RPMI7951 (cell line): ENCODE data around the gene HSD3B7. TPM values are rescaled to one million over a fixed set of nuclear protein-coding genes. Genes with fewer than 3 reads are reported as not detected.

Experiments used
- DNase-seq: peaks from one replicate; pipeline ENCODE4 v3.0.0-alpha.2; 2012; ENCODE audit warnings: low read depth
- total RNA-seq: library from RNA; depleted of rRNA; stranded (reverse); fragments of >200 nt; shearing (Covaris generic); gene quantifications from 2 replicates; pipeline ENCODE4 v1.2.3, GENCODE V29; 2014

Gene HSD3B7
- total RNA-seq, 1 experiment from 2014 or later: 10.9 TPM

GRCh38 chr16:30982548-30983288 is 2.3 kb upstream of the HSD3B7 start:
- no peak for DNase-seq

- DNase-seq: no peak
Measured at GRCh38 chr16:30983289-30983889, 1.6 kb upstream of the HSD3B7 start.

- DNase-seq: no peak
Measured at GRCh38 chr16:30983898-30984610, 953 bp upstream of the HSD3B7 start.

GRCh38 chr16:30985401-30986128 is 558 bp downstream of the HSD3B7 start:
- DNase-seq: peak; percentile 56

GRCh38 chr16:30986129-30986991 is 1.4 kb downstream of the HSD3B7 start:
- DNase-seq: no peak

GRCh38 chr16:30987581-30988190 is 2.7 kb downstream of the HSD3B7 start:
- DNase-seq: no peak

GRCh38 chr16:30989469-30990047 is 4.6 kb downstream of the HSD3B7 start:
- DNase-seq: no peak

- DNase-seq: no peak
Measured at GRCh38 chr16:30990105-30990504, 5.1 kb downstream of the HSD3B7 start.

GRCh38 chr16:30991052-30991451 is 6.0 kb downstream of the HSD3B7 start:
- DNase-seq: no peak

- no peak for DNase-seq
Measured at GRCh38 chr16:30992276-30992780, 7.3 kb downstream of the HSD3B7 start.

GRCh38 chr16:30992931-30993816 is 8.2 kb downstream of the HSD3B7 start:
- no peak for DNase-seq

- no peak for DNase-seq
Measured at GRCh38 chr16:30995927-30996323, 10.9 kb downstream of the HSD3B7 start.

GRCh38 chr16:30996324-30996984 is 11.4 kb downstream of the HSD3B7 start:
- peak; percentile 43 for DNase-seq

GRCh38 chr16:30996985-30997724 is 12.1 kb downstream of the HSD3B7 start:
- peak; percentile 78 for DNase-seq

- peak; percentile 91 for DNase-seq
Measured at GRCh38 chr16:30997725-30998711, 13.0 kb downstream of the HSD3B7 start.
